GM15510 (cell line): ENCODE results near the gene SMIM29.

Source experiments
- POLR2A ChIP-seq: IDR thresholded peaks from 3 replicates; pipeline ENCODE4 v1.6.1; 2011; ENCODE audit warnings: borderline replicate concordance; ENCODE audit not compliant: insufficient read length; ENCODE audit errors: extremely low read depth

Gene SMIM29

GRCh38 chr6:34273242-34273805 lies 24.5 kb upstream of the SMIM29 start:
- TF ChIP-seq POLR2A = no peak

GRCh38 chr6:34272013-34272926 lies 23.5 kb upstream of the SMIM29 start:
- no peak for TF ChIP-seq POLR2A

- TF ChIP-seq POLR2A = no peak
Observed at GRCh38 chr6:34267746-34268145, 18.9 kb upstream of the SMIM29 start.

- TF ChIP-seq POLR2A = no peak
Observed at GRCh38 chr6:34260576-34261267, 11.9 kb upstream of the SMIM29 start.

GRCh38 chr6:34259529-34260069 lies 10.8 kb upstream of the SMIM29 start:
- no peak for TF ChIP-seq POLR2A

- no peak for TF ChIP-seq POLR2A
Observed at GRCh38 chr6:34249469-34250261, 859 bp upstream of the SMIM29 start.

- no peak for TF ChIP-seq POLR2A
Observed at GRCh38 chr6:34248198-34248726, 544 bp downstream of the SMIM29 start.

GRCh38 chr6:34247481-34248197 lies 1.2 kb downstream of the SMIM29 start:
- no peak for TF ChIP-seq POLR2A

- TF ChIP-seq POLR2A = peak; percentile 54
Observed at GRCh38 chr6:34246563-34247391, 2.0 kb downstream of the SMIM29 start.

GRCh38 chr6:34246249-34246562 lies 2.6 kb downstream of the SMIM29 start:
- no peak for TF ChIP-seq POLR2A

GRCh38 chr6:34243901-34244884 lies 4.6 kb downstream of the SMIM29 start:
- TF ChIP-seq POLR2A = peak; percentile 30
